ENCODE measurements around the gene GLMP. TPM values are rescaled to one million over a fixed set of nuclear protein-coding genes. Genes with fewer than 3 reads are reported as not detected.

The GLMP gene
- total RNA-seq, 1 experiment from 2014 or later, result 60.3 TPM

- Mint-ChIP-seq H3K36me3 (no peaks in the 10 kb centered on the region), H3K4me1 (peaks cover 7% of the 10 kb centered on the region), H3K4me3 (peak overlapping the region; percentile 90), H3K27me3 (ENCODE audit: low read depth) (no peaks in the 10 kb centered on the region), H3K27ac (peak overlapping the region; percentile 97), H3K9me3 (no peaks in the 10 kb centered on the region)
- ChIA-PET CTCF (no interaction called here), POLR2A (interaction anchor here (0.6 kb wide), 1 partner anchor 314 kb away, joined by 6 read pairs; no protein-coding TSS in a partner anchor)
- TF ChIP-seq GRHL2 (CRISPR knock-in tag; IDR thresholded peaks at IDR 0.05; ENCODE audit: insufficient replicate concordance, severe bottlenecking) (no peak), GABPB1 (CRISPR knock-in tag; IDR thresholded peaks at IDR 0.05) (peak; percentile 53; the same call in 1 of the 2 replicates), MAX (CRISPR knock-in tag; IDR thresholded peaks at IDR 0.05) (peak; percentile 68), SP1 (CRISPR knock-in tag; conservative IDR thresholded peaks at IDR 0.05) (peak; percentile 59; the same call in 1 of the 2 replicates)
- DNase-seq (ENCODE audit: low spot score) (peak; percentile 94), ATAC-seq (peak; percentile 99)
These were observed 4.0 kb downstream of the GLMP start for GRCh38 chr1:156291226-156292061.

- ATAC-seq (no peak), DNase-seq (ENCODE audit: low spot score) (no peak)
- no peaks in the 10 kb centered on the region for H3K9me3 Mint-ChIP-seq
- H3K27ac Mint-ChIP-seq, result no peak overlapping the region
- no peak overlapping the region for H3K4me3 Mint-ChIP-seq
- no peaks in the 10 kb centered on the region for H3K36me3 Mint-ChIP-seq
- peaks cover 4% of the 10 kb centered on the region for H3K4me1 Mint-ChIP-seq
- POLR2A ChIA-PET, result interaction anchor here (0.6 kb wide), 1 partner anchor 156 kb away, joined by 4 read pairs; no protein-coding TSS in a partner anchor
- TF ChIP-seq SMAD3 (CRISPR knock-in tag; IDR thresholded peaks at IDR 0.05; ENCODE audit: borderline replicate concordance) (no peak), USF1 (CRISPR knock-in tag; IDR thresholded peaks at IDR 0.05) (no peak), FOXP1 (CRISPR knock-in tag; IDR thresholded peaks at IDR 0.05; ENCODE audit: borderline replicate concordance) (no peak), NR1H2 (CRISPR knock-in tag; IDR thresholded peaks at IDR 0.05) (no peak), JAZF1 (CRISPR knock-in tag; IDR thresholded peaks at IDR 0.05) (no peak), EMX1 (CRISPR knock-in tag; IDR thresholded peaks at IDR 0.05) (no peak), ATF1 (CRISPR knock-in tag; IDR thresholded peaks at IDR 0.05) (no peak), PREB (CRISPR knock-in tag; IDR thresholded peaks at IDR 0.05; ENCODE audit: borderline replicate concordance) (no peak), ELF4 (CRISPR knock-in tag; IDR thresholded peaks at IDR 0.05; ENCODE audit: low read depth) (no peak), RELA (CRISPR knock-in tag; IDR thresholded peaks at IDR 0.05; ENCODE audit: borderline replicate concordance) (no peak), FOXK1 (CRISPR knock-in tag; IDR thresholded peaks at IDR 0.05) (no peak), ZNF425 (CRISPR knock-in tag; conservative IDR thresholded peaks at IDR 0.05) (no peak), JUN (CRISPR knock-in tag; IDR thresholded peaks at IDR 0.05) (no peak), ZNF396 (CRISPR knock-in tag; IDR thresholded peaks at IDR 0.05; ENCODE audit: borderline replicate concordance) (no peak), CTCF (IDR thresholded peaks at IDR 0.05) (no peak), ZMAT4 (CRISPR knock-in tag; IDR thresholded peaks at IDR 0.05) (no peak)
- H3K27me3 Mint-ChIP-seq (ENCODE audit: low read depth), result no peaks in the 10 kb centered on the region
- CTCF ChIA-PET, result interaction anchor here (0.7 kb wide), 1 partner anchor 70 kb away, joined by 3 read pairs; no protein-coding TSS in a partner anchor
These were observed 5.6 kb downstream of the GLMP start for GRCh38 chr1:156289857-156290256.
